GM12872 (cell line): ENCODE measurements around the gene CCP110.

ENCODE experiments used
- CTCF ChIP-seq: IDR thresholded peaks from 3 replicates; pipeline ENCODE4 v1.5.1; 2011; ENCODE audit warnings: low read depth, mild to moderate bottlenecking, low read length, moderate library complexity; ENCODE audit not compliant: insufficient read depth

CCP110 gene

GRCh38 chr16:19595043-19595767 is 71.5 kb downstream of the CCP110 start:
- TF ChIP-seq CTCF = no peak

- no peak for TF ChIP-seq CTCF
Measured at GRCh38 chr16:19598805-19599510, 75.2 kb downstream of the CCP110 start.

- TF ChIP-seq CTCF = no peak
Measured at GRCh38 chr16:19599968-19600716, 76.4 kb downstream of the CCP110 start.

- TF ChIP-seq CTCF = peak; percentile 45
Measured at GRCh38 chr16:19601083-19601976, 77.6 kb downstream of the CCP110 start.
